Mammary epithelial cell (primary cell): Measurements from ENCODE around the gene ETV7.

Source experiments
- EZH2 ChIP-seq: IDR thresholded peaks from 2 replicates; pipeline ENCODE4 v1.6.1; 2012; ENCODE audit warnings: low read length, inconsistent platforms, borderline replicate concordance
- TF ChIP-seq, protein P1 (sequence below), 2 donors: IDR thresholded peaks in 1 of 2; conservative IDR thresholded peaks in 1 of 2; 2 replicates each; pipeline ENCODE4 v1.5.1; 2011 to 2012; ENCODE audit warnings: inconsistent platforms in 2 of 2, low read length in 2 of 2, mild to moderate bottlenecking in 2 of 2, control low read depth in 1 of 2, low read depth in 1 of 2; ENCODE audit not compliant: insufficient read depth in 1 of 2; ENCODE audit errors: extremely low read depth in 1 of 2

DNA sequence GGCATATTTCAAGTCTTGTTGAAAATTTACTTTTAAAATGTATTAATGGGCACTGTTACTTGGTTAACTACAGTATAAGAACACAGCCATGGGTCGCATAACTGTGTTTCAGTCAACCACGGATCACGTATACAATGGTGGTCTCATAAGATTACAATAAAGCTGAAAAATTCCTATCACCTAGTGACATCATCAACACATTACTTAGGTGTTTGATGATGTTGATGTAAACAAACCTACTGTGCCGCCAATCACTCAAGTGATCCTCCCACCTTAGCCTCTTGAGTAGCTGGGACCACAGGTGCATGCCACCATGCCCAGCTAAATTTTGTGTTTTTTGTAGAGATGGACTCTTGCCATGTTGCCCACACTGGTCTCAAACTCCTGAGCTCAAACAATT, 16.7 kb upstream of the ETV7 start:
- TF ChIP-seq EZH2 = no peak
- TF ChIP-seq, protein P1, sequence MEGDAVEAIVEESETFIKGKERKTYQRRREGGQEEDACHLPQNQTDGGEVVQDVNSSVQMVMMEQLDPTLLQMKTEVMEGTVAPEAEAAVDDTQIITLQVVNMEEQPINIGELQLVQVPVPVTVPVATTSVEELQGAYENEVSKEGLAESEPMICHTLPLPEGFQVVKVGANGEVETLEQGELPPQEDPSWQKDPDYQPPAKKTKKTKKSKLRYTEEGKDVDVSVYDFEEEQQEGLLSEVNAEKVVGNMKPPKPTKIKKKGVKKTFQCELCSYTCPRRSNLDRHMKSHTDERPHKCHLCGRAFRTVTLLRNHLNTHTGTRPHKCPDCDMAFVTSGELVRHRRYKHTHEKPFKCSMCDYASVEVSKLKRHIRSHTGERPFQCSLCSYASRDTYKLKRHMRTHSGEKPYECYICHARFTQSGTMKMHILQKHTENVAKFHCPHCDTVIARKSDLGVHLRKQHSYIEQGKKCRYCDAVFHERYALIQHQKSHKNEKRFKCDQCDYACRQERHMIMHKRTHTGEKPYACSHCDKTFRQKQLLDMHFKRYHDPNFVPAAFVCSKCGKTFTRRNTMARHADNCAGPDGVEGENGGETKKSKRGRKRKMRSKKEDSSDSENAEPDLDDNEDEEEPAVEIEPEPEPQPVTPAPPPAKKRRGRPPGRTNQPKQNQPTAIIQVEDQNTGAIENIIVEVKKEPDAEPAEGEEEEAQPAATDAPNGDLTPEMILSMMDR (conservative IDR thresholded peaks at IDR 0.05 in 1 of 2, IDR thresholded peaks at IDR 0.05 in 1 of 2; ENCODE audit: extremely low read depth in 1 of 2, insufficient read depth in 1 of 2, low read depth in 1 of 2, low read length in 2 of 2) = no peak
